A549 (cell line): ENCODE results near the gene PRSS8. TPM values are rescaled to one million over a fixed set of nuclear protein-coding genes. Genes with fewer than 3 reads are reported as not detected.
"Not testable (repeated sequence)": the region's sequence is repeated elsewhere in the genome, so short reads cannot be mapped to it uniquely, and the experiment has no call there.

Experiments used
- ATAC-seq, 2 experiments: fragments of 200-7000 bp in 1 of 2; fragments of >200 bp in 1 of 2; cut with Nextera tagmentation in 1 of 2; cut with Tn5 transposase in 1 of 2; 3 replicates each; pipeline versions ENCODE4 v1.8.0 to v1.9.1; 2018 to 2020; ENCODE audit warnings: mild to moderate bottlenecking in 1 of 2, moderate library complexity in 1 of 2
- CTCF ChIA-PET: fragments of 300-600 bp; sonication (Branson Sonifier 250); formaldehyde crosslinking; extraction: SDS; loops from one replicate; lab custom pipeline; 2021; ENCODE audit warnings: antibody characterized with exemption, inconsistent platforms; lab: Yijun Ruan, JAX
- POLR2A ChIA-PET: fragments of 350-600 bp; formaldehyde crosslinking; extraction: SDS; loops from one replicate; lab custom pipeline; 2021; ENCODE audit warnings: antibody characterized with exemption, inconsistent platforms; lab: Yijun Ruan, JAX
- DNase-seq, 2 experiments: peaks; one replicate each; pipeline versions ENCODE4 v3.0.0 to v3.0.0-alpha.2; 2011 to 2016; ENCODE audit warnings: low read depth in 1 of 2, low spot score in 1 of 2
- FAIRE-seq: peaks from 2 replicates; lab custom pipeline; 2011; peaks lifted over from hg19 to GRCh38; lab: Jason Lieb, UNC
- H3K27ac ChIP-seq, 2 experiments: fragments of >200 bp; sonication (Bioruptor Twin); formaldehyde crosslinking; 3 replicates each; pipeline ENCODE4 v1.5.1; 2016 to 2017
- H3K4me1 ChIP-seq: fragments of >200 bp; sonication (Bioruptor Twin); formaldehyde crosslinking; 3 replicates; pipeline ENCODE4 v1.6.1; 2016
- H3K4me2 ChIP-seq: fragments of >200 bp; sonication (Bioruptor Twin); formaldehyde crosslinking; 3 replicates; pipeline ENCODE4 v1.6.1; 2016
- H3K4me3 ChIP-seq: fragments of >200 bp; sonication (Bioruptor Twin); formaldehyde crosslinking; 3 replicates; pipeline ENCODE4 v1.5.1; 2016
- H3K9me3 ChIP-seq: fragments of >200 bp; sonication (Bioruptor Twin); formaldehyde crosslinking; 3 replicates; pipeline ENCODE4 v1.6.1; 2016
- BHLHE40 ChIP-seq: IDR thresholded peaks from 2 replicates; pipeline ENCODE4 v1.6.1; 2012; ENCODE audit warnings: low read depth, low read length, inconsistent platforms
- CBX8 ChIP-seq: fragments of 200-600 bp; sonication (generic); IDR thresholded peaks from 2 replicates; pipeline ENCODE4 v1.6.1; 2016
- CHD2 ChIP-seq: fragments of 150-350 bp; IDR thresholded peaks from 2 replicates; pipeline ENCODE4 v1.6.1; 2014; ENCODE audit warnings: low read length; ENCODE audit not compliant: partially characterized antibody
- FOXS1 ChIP-seq: fragments of 250-450 bp; sonication (Bioruptor Pico); IDR thresholded peaks from 2 replicates; pipeline ENCODE4 v1.5.0; 2020; ENCODE audit warnings: mild to moderate bottlenecking, moderate library complexity
- HOXA7 ChIP-seq: fragments of 250-450 bp; sonication (Bioruptor Pico); IDR thresholded peaks from 2 replicates; pipeline ENCODE4 v1.5.0; 2020; ENCODE audit warnings: mild to moderate bottlenecking, moderate library complexity
- HOXB5 ChIP-seq: fragments of 250-450 bp; sonication (Bioruptor Pico); IDR thresholded peaks from 2 replicates; pipeline ENCODE4 v1.5.0; 2020; ENCODE audit warnings: mild to moderate bottlenecking, moderate library complexity
- PBX3 ChIP-seq: IDR thresholded peaks from 2 replicates; pipeline ENCODE4 v1.6.1; 2012
- PHF8 ChIP-seq: fragments of 200-600 bp; sonication (generic); IDR thresholded peaks from 2 replicates; pipeline ENCODE4 v1.6.1; 2016; ENCODE audit warnings: low read depth, mild to moderate bottlenecking, antibody characterized with exemption, moderate library complexity, borderline replicate concordance
- TFCP2L1 ChIP-seq: fragments of 250-450 bp; sonication (Bioruptor Pico); IDR thresholded peaks from 2 replicates; pipeline ENCODE4 v1.5.0; 2021; ENCODE audit warnings: mild to moderate bottlenecking
- USF2 ChIP-seq: fragments of 450-650 bp; IDR thresholded peaks from 2 replicates; pipeline ENCODE4 v1.6.1; 2014; ENCODE audit warnings: antibody characterized with exemption
- ZNF302 ChIP-seq: fragments of 250-450 bp; sonication (Bioruptor Pico); IDR thresholded peaks from 2 replicates; pipeline ENCODE4 v1.9.0; 2021; ENCODE audit warnings: inconsistent platforms, mild to moderate bottlenecking, moderate library complexity
- WGBS: methylation state at CpG from one replicate; pipeline ENCODE4 v1.1.6; 2017; ENCODE audit errors: missing lambda C conversion rate; 5-methylcytosine and 5-hydroxymethylcytosine counted together
- polyA plus RNA-seq, 4 experiments: library from polyadenylated mRNA; depleted of rRNA in 3 of 4; stranded (reverse); fragments of >200 nt; fragmentation: RNase III in 1 of 4; extraction: RNeasy Plus Mini Kit Qiagen cat#74134 plus additional on column Dnase treatment in 1 of 4; gene quantifications; 2 replicates in 3 of 4; 3 replicates in 1 of 4; pipeline ENCODE4 v1.2.3, GENCODE V29; 2011 to 2017
- TF ChIP-seq, protein P1 (sequence below): IDR thresholded peaks from 2 replicates; pipeline ENCODE4 v1.6.1; 2012
- TF ChIP-seq, protein P2 (sequence below): fragments of >200 bp; sonication (Bioruptor Twin); formaldehyde crosslinking; IDR thresholded peaks from 3 replicates; pipeline ENCODE4 v1.5.1; 2016

PRSS8 gene
- polyA plus RNA-seq, 2 of the 4 experiments (the other 2 are of a cell fraction): 0.08 to 0.09 TPM

GRCh38 chr16:31105677-31106213 lies 29.8 kb downstream of the PRSS8 start (continued):
- no peak for TF ChIP-seq CBX8
- TF ChIP-seq TFCP2L1 (CRISPR knock-in tag): no peak
- TF ChIP-seq FOXS1: no peak
- no peak for TF ChIP-seq HOXB5 (CRISPR knock-in tag)
- TF ChIP-seq, protein P1, sequence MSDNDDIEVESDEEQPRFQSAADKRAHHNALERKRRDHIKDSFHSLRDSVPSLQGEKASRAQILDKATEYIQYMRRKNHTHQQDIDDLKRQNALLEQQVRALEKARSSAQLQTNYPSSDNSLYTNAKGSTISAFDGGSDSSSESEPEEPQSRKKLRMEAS: peak; percentile 90
- peak; percentile 22; the same call in 1 of the 2 replicates for TF ChIP-seq USF2
- TF ChIP-seq BHLHE40: no peak
- TF ChIP-seq PHF8: no peak
- TF ChIP-seq CHD2: no peak
- TF ChIP-seq, protein P2, sequence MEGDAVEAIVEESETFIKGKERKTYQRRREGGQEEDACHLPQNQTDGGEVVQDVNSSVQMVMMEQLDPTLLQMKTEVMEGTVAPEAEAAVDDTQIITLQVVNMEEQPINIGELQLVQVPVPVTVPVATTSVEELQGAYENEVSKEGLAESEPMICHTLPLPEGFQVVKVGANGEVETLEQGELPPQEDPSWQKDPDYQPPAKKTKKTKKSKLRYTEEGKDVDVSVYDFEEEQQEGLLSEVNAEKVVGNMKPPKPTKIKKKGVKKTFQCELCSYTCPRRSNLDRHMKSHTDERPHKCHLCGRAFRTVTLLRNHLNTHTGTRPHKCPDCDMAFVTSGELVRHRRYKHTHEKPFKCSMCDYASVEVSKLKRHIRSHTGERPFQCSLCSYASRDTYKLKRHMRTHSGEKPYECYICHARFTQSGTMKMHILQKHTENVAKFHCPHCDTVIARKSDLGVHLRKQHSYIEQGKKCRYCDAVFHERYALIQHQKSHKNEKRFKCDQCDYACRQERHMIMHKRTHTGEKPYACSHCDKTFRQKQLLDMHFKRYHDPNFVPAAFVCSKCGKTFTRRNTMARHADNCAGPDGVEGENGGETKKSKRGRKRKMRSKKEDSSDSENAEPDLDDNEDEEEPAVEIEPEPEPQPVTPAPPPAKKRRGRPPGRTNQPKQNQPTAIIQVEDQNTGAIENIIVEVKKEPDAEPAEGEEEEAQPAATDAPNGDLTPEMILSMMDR: peak; percentile 60
- no peak for TF ChIP-seq ZNF302 (CRISPR knock-in tag)

DNA sequence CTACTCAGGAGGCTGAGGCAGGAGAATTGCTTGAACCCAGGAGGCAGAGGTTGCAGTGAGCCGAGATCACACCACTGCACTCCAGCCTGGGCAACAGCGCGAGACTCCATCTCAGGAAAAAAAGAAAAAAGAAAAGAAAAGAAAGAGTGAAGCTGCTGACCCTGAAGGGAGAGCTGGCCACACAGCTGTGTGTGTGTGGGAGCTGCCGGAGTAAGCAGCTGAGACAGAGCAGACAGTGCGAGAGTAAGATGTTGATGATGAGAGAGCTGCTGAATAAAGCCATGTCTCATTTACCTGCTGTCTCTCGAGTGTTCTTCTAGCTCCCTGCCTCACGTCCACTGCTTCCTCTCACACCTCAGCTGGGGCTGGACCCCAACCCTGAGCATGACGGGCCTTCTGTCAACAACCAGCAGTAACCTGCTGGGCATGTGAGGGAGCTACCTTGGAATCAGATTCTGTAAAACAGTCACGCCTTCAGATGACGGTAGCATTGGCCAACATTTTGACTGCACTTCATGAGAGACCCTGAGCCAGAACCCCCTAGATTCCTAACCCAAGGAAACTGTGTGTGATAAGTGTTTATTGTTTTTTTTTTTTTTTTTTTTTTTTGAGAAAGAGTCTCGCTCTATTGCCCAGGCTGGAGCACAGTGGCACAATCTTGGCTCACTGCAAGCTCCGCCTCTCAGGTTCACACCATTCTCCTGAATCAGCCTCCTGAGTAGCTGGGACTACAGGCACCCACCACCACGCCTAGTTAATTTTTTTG lies 34.5 kb downstream of the PRSS8 start:
- H3K4me3 ChIP-seq, H3K9me3 ChIP-seq, H3K4me1 ChIP-seq, ATAC-seq, FAIRE-seq, H3K4me2 ChIP-seq, H3K27ac ChIP-seq, DNase-seq: not testable (repeated sequence)
- CTCF ChIA-PET: interaction anchor here (0.6 to 12.6 kb wide), 9 partner anchors 10 to 175 kb away, joined by 3 to 97 read pairs (median 3); partner anchors contain the start of genes HSD3B7 and KAT8
- 87% methylated on average over 13 of the region's 13 CpGs for WGBS
- POLR2A ChIA-PET: interaction anchor here (0.5 to 0.9 kb wide), 2 partner anchors 17 to 197 kb away, joined by 3 to 5 read pairs; partner anchors contain the start of gene KAT8

- H3K27ac ChIP-seq: no peak overlapping the region
- FAIRE-seq: no peak
- H3K9me3 ChIP-seq: no peaks in the 10 kb centered on the region
- POLR2A ChIA-PET: interaction anchor here (0.5 to 1.1 kb wide), 3 partner anchors 18 to 198 kb away, joined by 3 read pairs; partner anchors contain the start of genes KAT8 and SETD1A
- H3K4me1 ChIP-seq: no peaks in the 10 kb centered on the region
- H3K4me3 ChIP-seq: no peak overlapping the region
- no peak for DNase-seq
- no peak overlapping the region for H3K4me2 ChIP-seq
- 25% methylated on average over 3 of the region's 4 CpGs for WGBS
- no peak for TF ChIP-seq HOXA7
- no peak for TF ChIP-seq TFCP2L1 (CRISPR knock-in tag)
- TF ChIP-seq, protein P1: no peak
- no peak for TF ChIP-seq PBX3
- ATAC-seq: peak in 1 of 2 experiments; percentile 10; a peak in 2 of 6 replicates
- CTCF ChIA-PET: interaction anchor here (0.6 to 12.6 kb wide), 8 partner anchors 9 to 176 kb away, joined by 3 to 97 read pairs (median 3); partner anchors contain the start of genes HSD3B7 and KAT8
These were observed 35.5 kb downstream of the PRSS8 start for GRCh38 chr16:31099860-31100638.
